WERI-Rb-1 (cell line): ENCODE data around the gene AAK1.
"Not testable (repeated sequence)": the region's sequence is repeated elsewhere in the genome, so short reads cannot be mapped to it uniquely, and the experiment has no call there.

Experiments used
- DNase-seq: peaks from one replicate; pipeline ENCODE4 v3.0.0-alpha.2; 2020
- H3K27ac ChIP-seq: fragments of 250-450 bp; sonication (Bioruptor Pico); 2 replicates; pipeline ENCODE4 v1.5.1; 2020; ENCODE audit warnings: mild to moderate bottlenecking, moderate library complexity
- H3K27me3 ChIP-seq: fragments of 250-450 bp; sonication (Bioruptor Pico); 2 replicates; pipeline ENCODE4 v1.5.1; 2021; ENCODE audit warnings: mild to moderate bottlenecking, low read depth, moderate library complexity; ENCODE audit not compliant: insufficient read depth, severe bottlenecking
- H3K36me3 ChIP-seq: fragments of 250-450 bp; sonication (Bioruptor Pico); 2 replicates; pipeline ENCODE4 v1.5.1; 2020; ENCODE audit warnings: mild to moderate bottlenecking, moderate library complexity
- H3K4me3 ChIP-seq: 2 replicates; pipeline ENCODE4 v1.5.1; 2011; ENCODE audit warnings: low read depth, mild to moderate bottlenecking, control low read depth, low read length
- H3K9me3 ChIP-seq: fragments of 250-450 bp; sonication (Bioruptor Pico); 2 replicates; pipeline ENCODE4 v1.5.1; 2021; ENCODE audit warnings: mild to moderate bottlenecking, moderate library complexity; ENCODE audit not compliant: severe bottlenecking
- CTCF ChIP-seq: IDR thresholded peaks from 2 replicates; pipeline ENCODE4 v1.5.1; 2011; ENCODE audit warnings: low read depth, mild to moderate bottlenecking, control low read depth, inconsistent platforms, low read length

AAK1 gene

GRCh38 chr2:69677914-69678313 is 34.4 kb upstream of the AAK1 start:
- TF ChIP-seq CTCF = no peak

GRCh38 chr2:69676146-69676545 is 32.6 kb upstream of the AAK1 start:
- H3K9me3 ChIP-seq = peaks cover 4% of the 10 kb centered on the region
- no peak overlapping the region for H3K4me3 ChIP-seq
- no peak overlapping the region for H3K27ac ChIP-seq
- H3K36me3 ChIP-seq = no peaks in the 10 kb centered on the region
- DNase-seq = no peak
- no peak for TF ChIP-seq CTCF
- H3K27me3 ChIP-seq = no peaks in the 10 kb centered on the region

More at GRCh38 chr2:69677914-69678313, 34.4 kb upstream of the AAK1 start:
- Histone ChIP-seq H3K36me3 (no peaks in the 10 kb centered on the region), H3K9me3 (peaks cover 2% of the 10 kb centered on the region), H3K4me3 (no peak overlapping the region), H3K27me3 (no peaks in the 10 kb centered on the region), H3K27ac (no peak overlapping the region)
- no peak for DNase-seq

GRCh38 chr2:69674316-69674670 is 30.8 kb upstream of the AAK1 start:
- TF ChIP-seq CTCF = no peak
- H3K27ac ChIP-seq = no peak overlapping the region
- no peak overlapping the region for H3K4me3 ChIP-seq
- no peaks in the 10 kb centered on the region for H3K27me3 ChIP-seq
- H3K36me3 ChIP-seq = no peaks in the 10 kb centered on the region
- peaks cover 4% of the 10 kb centered on the region for H3K9me3 ChIP-seq
- DNase-seq = no peak

- not testable (repeated sequence) for DNase-seq, H3K9me3 ChIP-seq, H3K27ac ChIP-seq, H3K4me3 ChIP-seq, H3K36me3 ChIP-seq, H3K27me3 ChIP-seq
Measured at GRCh38 chr2:69673098-69673497, 29.6 kb upstream of the AAK1 start.

GRCh38 chr2:69669666-69670065 is 26.1 kb upstream of the AAK1 start:
- Histone ChIP-seq H3K27me3 (no peaks in the 10 kb centered on the region), H3K36me3 (no peaks in the 10 kb centered on the region), H3K4me3 (no peak overlapping the region), H3K27ac (no peak overlapping the region), H3K9me3 (peaks cover 4% of the 10 kb centered on the region)
- DNase-seq = no peak
- TF ChIP-seq CTCF = no peak

- no peak for DNase-seq
- H3K9me3 ChIP-seq = peaks cover 4% of the 10 kb centered on the region
- no peak for TF ChIP-seq CTCF
- H3K27me3 ChIP-seq = no peaks in the 10 kb centered on the region
- no peaks in the 10 kb centered on the region for H3K36me3 ChIP-seq
- no peak overlapping the region for H3K27ac ChIP-seq
- no peak overlapping the region for H3K4me3 ChIP-seq
Measured at GRCh38 chr2:69668598-69668997, 25.1 kb upstream of the AAK1 start.
